Measurements from ENCODE around the gene DNASE1.

DNA sequence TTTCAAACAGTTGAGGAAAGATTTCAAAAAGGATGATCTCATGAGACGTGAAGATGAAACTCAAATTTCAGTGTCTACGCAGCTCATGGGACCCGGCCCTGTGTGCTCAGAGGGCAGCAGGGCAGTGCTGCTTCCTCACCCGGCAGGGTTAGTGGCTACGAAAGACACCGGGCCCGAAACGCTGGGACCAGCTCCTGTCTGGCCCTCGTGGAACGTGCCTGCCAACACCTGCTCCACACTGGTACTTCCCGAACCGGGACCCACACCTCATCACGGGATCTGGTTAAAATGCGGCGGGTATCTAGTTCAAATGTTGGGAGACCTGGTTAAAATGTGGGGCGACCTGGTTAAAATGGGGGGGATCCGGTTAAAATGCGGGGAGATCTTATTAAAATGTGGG is 18.7 kb downstream of the DNASE1 start:
- TF ChIP-seq, protein P1, sequence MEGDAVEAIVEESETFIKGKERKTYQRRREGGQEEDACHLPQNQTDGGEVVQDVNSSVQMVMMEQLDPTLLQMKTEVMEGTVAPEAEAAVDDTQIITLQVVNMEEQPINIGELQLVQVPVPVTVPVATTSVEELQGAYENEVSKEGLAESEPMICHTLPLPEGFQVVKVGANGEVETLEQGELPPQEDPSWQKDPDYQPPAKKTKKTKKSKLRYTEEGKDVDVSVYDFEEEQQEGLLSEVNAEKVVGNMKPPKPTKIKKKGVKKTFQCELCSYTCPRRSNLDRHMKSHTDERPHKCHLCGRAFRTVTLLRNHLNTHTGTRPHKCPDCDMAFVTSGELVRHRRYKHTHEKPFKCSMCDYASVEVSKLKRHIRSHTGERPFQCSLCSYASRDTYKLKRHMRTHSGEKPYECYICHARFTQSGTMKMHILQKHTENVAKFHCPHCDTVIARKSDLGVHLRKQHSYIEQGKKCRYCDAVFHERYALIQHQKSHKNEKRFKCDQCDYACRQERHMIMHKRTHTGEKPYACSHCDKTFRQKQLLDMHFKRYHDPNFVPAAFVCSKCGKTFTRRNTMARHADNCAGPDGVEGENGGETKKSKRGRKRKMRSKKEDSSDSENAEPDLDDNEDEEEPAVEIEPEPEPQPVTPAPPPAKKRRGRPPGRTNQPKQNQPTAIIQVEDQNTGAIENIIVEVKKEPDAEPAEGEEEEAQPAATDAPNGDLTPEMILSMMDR (conservative IDR thresholded peaks at IDR 0.05 in 1 of 2, IDR thresholded peaks at IDR 0.05 in 1 of 2; ENCODE audit: extremely low read depth in 1 of 2, insufficient read depth in 1 of 2, low read depth in 1 of 2, low read length in 2 of 2), result no peak
- no peak for TF ChIP-seq EZH2 (IDR thresholded peaks at IDR 0.05; ENCODE audit: borderline replicate concordance, low read length)
